HT-29 (cell line): ENCODE results near the gene SLC24A4. TPM values are rescaled to one million over a fixed set of nuclear protein-coding genes. Genes with fewer than 3 reads are reported as not detected.

Source experiments
- DNase-seq: peaks from one replicate; pipeline ENCODE4 v3.0.0-alpha.2; 2015; ENCODE audit warnings: low spot score
- total RNA-seq: library from RNA; depleted of rRNA; stranded (reverse); fragments of >200 nt; shearing (Covaris generic); gene quantifications from 2 replicates; pipeline ENCODE4 v1.2.3, GENCODE V29; 2014; rRNA removed

SLC24A4 gene
- total RNA-seq, 1 experiment from 2014 or later = not detected

GRCh38 chr14:92542766-92543554 is 220.0 kb downstream of the SLC24A4 start:
- no peak for DNase-seq

- DNase-seq = no peak
These were observed 221.2 kb downstream of the SLC24A4 start for GRCh38 chr14:92544051-92544720.

GRCh38 chr14:92546347-92547053 is 223.5 kb downstream of the SLC24A4 start:
- DNase-seq = no peak

- DNase-seq = no peak
These were observed 226.3 kb downstream of the SLC24A4 start for GRCh38 chr14:92549105-92549858.

GRCh38 chr14:92549859-92550230 is 226.9 kb downstream of the SLC24A4 start:
- no peak for DNase-seq

Other genes starting within 250 kb of the SLC24A4 start
- gene ATXN3, start 216.6 kb upstream of the SLC24A4 start, total RNA-seq = 7.5 and 13.7 TPM in 2 replicates
- gene NDUFB1, start 201.5 kb upstream of the SLC24A4 start, total RNA-seq = 268 and 270 TPM in 2 replicates
- 11.9 and 23.1 TPM in 2 replicates for gene CPSF2, start 201.2 kb upstream of the SLC24A4 start, total RNA-seq
- not detected in 2 replicates for gene RIN3, start 190.6 kb downstream of the SLC24A4 start, total RNA-seq